Activated CD8-positive, alpha-beta T cell treated with anti-CD3 and anti-CD28 coated beads for 36 hours (primary cell): Measurements from ENCODE around the gene ADAMTS2. TPM values are rescaled to one million over a fixed set of nuclear protein-coding genes. Genes with fewer than 3 reads are reported as not detected.

ENCODE experiments used
- ATAC-seq: fragments of 200-7000 bp; cut with Tn5 transposase; one replicate; pipeline ENCODE4 v1.10.0; 2021; ENCODE audit warnings: mild to moderate bottlenecking, moderate library complexity
- CTCF ChIA-PET: fragments of 350-600 bp; sonication (Branson Sonifier 250); formaldehyde crosslinking; loops from one replicate; lab custom pipeline; 2021; ENCODE audit warnings: antibody characterized with exemption; lab: Charles Lee
- POLR2A ChIA-PET: fragments of 350-600 bp; sonication (Branson Sonifier 250); formaldehyde crosslinking; loops from one replicate; lab custom pipeline; 2021; ENCODE audit warnings: antibody characterized with exemption; lab: Charles Lee
- DNase-seq: peaks from one replicate; pipeline ENCODE4 v3.0.0-alpha.2; 2020
- H3K27ac Mint-ChIP-seq: one replicate; pipeline ENCODE4 v1.8.0; 2021; ENCODE audit warnings: mild to moderate bottlenecking, mixed read lengths
- H3K27me3 Mint-ChIP-seq: one replicate; pipeline ENCODE4 v1.8.0; 2021; ENCODE audit warnings: mixed read lengths
- H3K36me3 Mint-ChIP-seq: one replicate; pipeline ENCODE4 v1.8.0; 2021; ENCODE audit warnings: low read depth, mixed read lengths
- H3K4me1 Mint-ChIP-seq: one replicate; pipeline ENCODE4 v1.8.0; 2021; ENCODE audit warnings: low read depth, mixed read lengths
- H3K4me3 Mint-ChIP-seq: one replicate; pipeline ENCODE4 v1.8.0; 2021; ENCODE audit warnings: mild to moderate bottlenecking, moderate library complexity, mixed read lengths
- H3K9me3 Mint-ChIP-seq: one replicate; pipeline ENCODE4 v1.8.0; 2021; ENCODE audit warnings: mixed read lengths
- intact Hi-C: fragments of 100-400 bp; cut with micrococcal nuclease; formaldehyde crosslinking; loops from one replicate; pipeline ENCODE4 v1.10.0; 2022
- total RNA-seq, 2 experiments: library from RNA; stranded (reverse); gene quantifications; one replicate each; pipeline ENCODE4 v1.2.3, GENCODE V29; 2021
- TF ChIP-seq, protein P1 (sequence below): fragments of 200-600 bp; IDR thresholded peaks from one replicate; pipeline ENCODE4 v1.8.0; 2022; ENCODE audit warnings: antibody characterized with exemption, mild to moderate bottlenecking

The ADAMTS2 gene
- total RNA-seq, 2 experiments from 2014 or later = not detected

DNA sequence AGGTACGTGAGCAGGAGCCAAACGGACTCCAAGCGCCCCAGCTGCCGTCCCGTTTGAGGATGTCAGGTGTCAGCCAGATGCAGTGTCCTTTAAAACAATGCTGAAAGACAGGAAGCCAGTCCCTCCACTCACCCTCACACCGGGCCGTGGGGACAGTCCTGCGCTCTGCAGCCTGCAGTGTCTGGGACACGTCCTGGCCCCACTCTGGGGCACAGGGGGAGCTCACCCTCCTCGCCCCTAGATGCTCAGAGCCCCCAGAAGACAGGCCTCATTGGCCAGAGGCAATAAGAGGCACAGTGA, 205.4 kb downstream of the ADAMTS2 start:
- Mint-ChIP-seq H3K27ac (no peak overlapping the region), H3K9me3 (peaks cover 4% of the 10 kb centered on the region), H3K4me3 (no peak overlapping the region), H3K4me1 (peaks cover 19% of the 10 kb centered on the region), H3K36me3 (no peaks in the 10 kb centered on the region), H3K27me3 (no peaks in the 10 kb centered on the region)
- ATAC-seq (no peak), DNase-seq (no peak)
- ChIA-PET CTCF (no interaction called here), POLR2A (no interaction called here)
- intact Hi-C loops = no loop called here
- TF ChIP-seq, protein P1, sequence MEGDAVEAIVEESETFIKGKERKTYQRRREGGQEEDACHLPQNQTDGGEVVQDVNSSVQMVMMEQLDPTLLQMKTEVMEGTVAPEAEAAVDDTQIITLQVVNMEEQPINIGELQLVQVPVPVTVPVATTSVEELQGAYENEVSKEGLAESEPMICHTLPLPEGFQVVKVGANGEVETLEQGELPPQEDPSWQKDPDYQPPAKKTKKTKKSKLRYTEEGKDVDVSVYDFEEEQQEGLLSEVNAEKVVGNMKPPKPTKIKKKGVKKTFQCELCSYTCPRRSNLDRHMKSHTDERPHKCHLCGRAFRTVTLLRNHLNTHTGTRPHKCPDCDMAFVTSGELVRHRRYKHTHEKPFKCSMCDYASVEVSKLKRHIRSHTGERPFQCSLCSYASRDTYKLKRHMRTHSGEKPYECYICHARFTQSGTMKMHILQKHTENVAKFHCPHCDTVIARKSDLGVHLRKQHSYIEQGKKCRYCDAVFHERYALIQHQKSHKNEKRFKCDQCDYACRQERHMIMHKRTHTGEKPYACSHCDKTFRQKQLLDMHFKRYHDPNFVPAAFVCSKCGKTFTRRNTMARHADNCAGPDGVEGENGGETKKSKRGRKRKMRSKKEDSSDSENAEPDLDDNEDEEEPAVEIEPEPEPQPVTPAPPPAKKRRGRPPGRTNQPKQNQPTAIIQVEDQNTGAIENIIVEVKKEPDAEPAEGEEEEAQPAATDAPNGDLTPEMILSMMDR = no peak

DNA sequence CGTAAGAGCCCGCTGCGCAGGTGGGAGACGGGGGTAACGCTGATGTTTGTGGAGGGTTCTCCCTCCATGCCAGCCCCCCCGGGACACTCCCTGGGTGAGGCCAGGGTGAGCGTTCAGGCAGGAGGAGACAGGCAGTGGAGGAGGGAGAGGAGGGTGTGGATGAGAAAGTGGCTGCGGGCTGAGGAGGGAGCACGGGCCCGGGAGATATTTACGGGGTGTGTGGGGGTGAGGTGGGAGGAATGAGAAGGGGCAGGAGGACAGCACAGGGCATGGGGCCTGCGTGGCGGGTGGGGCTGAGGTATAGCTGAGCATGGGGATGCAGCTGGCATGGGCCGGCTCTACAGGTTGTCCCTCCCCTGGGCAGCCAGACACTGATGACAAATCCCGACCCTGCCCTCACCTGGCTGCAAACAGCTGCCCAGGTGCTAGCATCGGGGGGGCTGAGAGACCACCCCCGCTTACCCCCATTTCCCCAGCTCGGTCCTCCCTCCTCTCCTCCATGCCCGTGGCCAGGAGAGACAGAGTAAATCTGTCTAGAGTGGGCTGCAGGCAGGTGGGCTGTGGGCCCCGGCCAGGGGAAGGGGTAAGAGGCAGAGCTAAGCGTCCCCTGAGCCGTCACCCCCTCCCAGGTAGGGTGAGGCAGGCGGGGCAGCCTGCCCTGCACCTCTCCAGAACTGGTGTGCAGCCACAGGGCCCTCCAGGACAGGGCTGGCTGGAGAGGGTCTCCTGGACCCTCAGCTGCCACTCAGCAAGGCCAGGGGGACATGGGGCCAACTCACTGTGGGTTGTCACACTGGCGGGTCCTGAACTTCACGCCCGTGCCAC, 205.9 kb downstream of the ADAMTS2 start:
- ATAC-seq = no peak
- DNase-seq = no peak
- POLR2A ChIA-PET = no interaction called here
- TF ChIP-seq, protein P1 = no peak
- Mint-ChIP-seq H3K4me1 (peaks cover 19% of the 10 kb centered on the region), H3K27me3 (no peaks in the 10 kb centered on the region), H3K27ac (no peak overlapping the region), H3K4me3 (no peak overlapping the region), H3K36me3 (no peaks in the 10 kb centered on the region), H3K9me3 (peaks cover 4% of the 10 kb centered on the region)
- CTCF ChIA-PET = no interaction called here
- intact Hi-C loops = no loop called here

DNA sequence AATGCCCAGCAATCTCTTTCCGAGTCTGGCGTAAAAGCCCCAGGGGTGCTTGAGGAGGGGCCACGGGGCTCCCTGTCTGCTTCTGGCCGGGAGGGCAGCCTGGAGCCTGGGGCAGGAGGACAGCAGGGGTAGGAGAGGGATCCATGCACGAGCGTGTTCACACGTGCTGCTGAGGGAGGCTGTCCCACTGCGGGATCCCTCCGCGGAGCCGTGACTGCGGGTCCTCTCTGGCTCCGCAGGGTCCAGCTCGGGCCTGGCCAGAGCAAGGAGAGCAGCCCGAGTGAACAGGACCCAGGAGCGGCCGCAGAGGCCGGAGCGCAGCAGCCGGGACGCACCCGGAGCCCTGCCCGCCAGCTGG, 206.7 kb downstream of the ADAMTS2 start:
- Mint-ChIP-seq H3K27ac (no peak overlapping the region), H3K36me3 (no peaks in the 10 kb centered on the region), H3K27me3 (no peaks in the 10 kb centered on the region), H3K9me3 (peaks cover 2% of the 10 kb centered on the region), H3K4me1 (peaks cover 19% of the 10 kb centered on the region), H3K4me3 (no peak overlapping the region)
- CTCF ChIA-PET = no interaction called here
- TF ChIP-seq, protein P1 = no peak
- intact Hi-C loops = no loop called here
- DNase-seq (no peak), ATAC-seq (no peak)
- POLR2A ChIA-PET = no interaction called here

DNA sequence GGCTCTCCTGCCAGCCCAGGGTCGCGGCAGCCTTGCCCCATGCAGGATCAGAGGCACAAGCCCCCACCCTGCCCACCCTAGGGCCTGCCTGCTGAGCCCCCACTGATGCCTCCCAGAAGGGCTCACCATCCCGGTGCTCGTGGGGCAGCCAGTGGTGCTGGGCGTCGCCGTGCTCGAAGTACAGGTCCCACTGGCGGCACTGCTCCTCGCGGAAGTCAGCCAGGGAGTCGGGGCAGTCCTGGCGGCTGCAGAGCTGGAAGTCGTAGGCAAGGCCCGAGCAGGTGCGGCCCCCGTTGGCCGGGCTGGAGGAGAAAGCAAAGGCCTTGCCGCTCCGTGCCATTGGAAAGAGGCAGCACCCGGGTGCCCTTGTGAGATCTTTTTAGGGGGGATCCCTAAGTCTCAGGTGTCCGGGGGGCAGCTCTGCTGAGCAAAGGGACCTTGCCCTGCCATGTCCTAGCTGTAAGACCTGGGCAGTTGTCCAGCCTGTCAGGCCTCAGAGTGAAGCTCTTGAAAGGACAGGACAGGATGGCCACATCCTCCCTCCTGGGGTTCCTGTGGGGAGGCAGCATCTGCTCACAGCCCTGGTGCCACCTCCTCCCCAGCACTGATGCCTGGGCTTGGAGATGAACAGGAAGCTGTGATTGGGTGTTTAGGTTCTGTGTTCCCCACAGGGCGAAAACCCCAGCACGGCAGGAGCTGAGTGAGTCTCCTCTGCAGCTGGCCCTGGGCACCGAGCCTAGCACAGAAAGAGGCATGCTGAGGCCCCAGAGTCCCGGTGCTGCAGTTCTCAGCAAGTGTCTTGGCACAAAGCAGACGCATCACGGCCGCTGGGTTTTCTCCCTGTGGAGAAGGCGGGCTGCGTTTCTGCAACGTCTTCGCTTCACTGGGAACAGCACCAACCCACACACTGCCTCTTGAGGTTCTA, 207.4 kb downstream of the ADAMTS2 start:
- H3K9me3 Mint-ChIP-seq = peaks cover 2% of the 10 kb centered on the region
- CTCF ChIA-PET = no interaction called here
- no peak for ATAC-seq
- no peak overlapping the region for H3K27ac Mint-ChIP-seq
- no peak for DNase-seq
- H3K4me1 Mint-ChIP-seq = peaks cover 14% of the 10 kb centered on the region
- intact Hi-C loops = no loop called here
- no peaks in the 10 kb centered on the region for H3K36me3 Mint-ChIP-seq
- H3K4me3 Mint-ChIP-seq = no peak overlapping the region
- POLR2A ChIA-PET = no interaction called here
- TF ChIP-seq, protein P1 = no peak
- no peaks in the 10 kb centered on the region for H3K27me3 Mint-ChIP-seq
